Astrocyte (in vitro differentiated cells and primary cell): ENCODE measurements around the gene RDM1. TPM values are rescaled to one million over a fixed set of nuclear protein-coding genes. Genes with fewer than 3 reads are reported as not detected.

Experiments used
- DNase-seq: peaks from one replicate; pipeline ENCODE4 v3.0.0-alpha.2; 2010; ENCODE audit warnings: low read depth
- FAIRE-seq: peaks from 2 replicates; lab custom pipeline; 2011; peaks lifted over from hg19 to GRCh38; lab: Jason Lieb, UNC
- H2AFZ ChIP-seq: 2 replicates; pipeline ENCODE4 v1.6.0; 2012; ENCODE audit warnings: low read depth, low read length, inconsistent platforms
- H3K27ac ChIP-seq: 2 replicates; pipeline ENCODE4 v1.5.1; 2011; ENCODE audit warnings: low read depth, low read length, inconsistent platforms
- H3K27me3 ChIP-seq: 2 replicates; pipeline ENCODE4 v1.6.0; 2011; ENCODE audit warnings: low read length, inconsistent platforms; ENCODE audit not compliant: insufficient read depth
- H3K36me3 ChIP-seq: 2 replicates; pipeline ENCODE4 v1.5.1; 2011; ENCODE audit warnings: low read length, inconsistent platforms; ENCODE audit not compliant: insufficient read depth
- H3K4me1 ChIP-seq: 2 replicates; pipeline ENCODE4 v1.5.1; 2011; ENCODE audit warnings: low read length, inconsistent platforms; ENCODE audit not compliant: insufficient read depth
- H3K4me2 ChIP-seq: 2 replicates; pipeline ENCODE4 v1.6.0; 2012; ENCODE audit warnings: low read length, inconsistent platforms
- H3K4me3 ChIP-seq: 2 replicates; pipeline ENCODE4 v1.5.1; 2011; ENCODE audit warnings: low read depth, mild to moderate bottlenecking, low read length, inconsistent platforms; ENCODE audit not compliant: insufficient read depth
- H3K79me2 ChIP-seq: 2 replicates; pipeline ENCODE4 v1.6.0; 2012; ENCODE audit warnings: mild to moderate bottlenecking, low read length, inconsistent platforms; ENCODE audit not compliant: insufficient read depth
- H3K9ac ChIP-seq: 2 replicates; pipeline ENCODE4 v1.6.0; 2012; ENCODE audit warnings: mild to moderate bottlenecking, low read length, inconsistent platforms
- H3K9me3 ChIP-seq: 2 replicates; pipeline ENCODE4 v1.5.1; 2012; ENCODE audit warnings: low read depth, mild to moderate bottlenecking, low read length, inconsistent platforms; ENCODE audit not compliant: insufficient read depth
- H4K20me1 ChIP-seq: 2 replicates; pipeline ENCODE4 v1.6.0; 2012; ENCODE audit warnings: low read length, inconsistent platforms; ENCODE audit not compliant: insufficient read depth
- H3K27ac Mint-ChIP-seq: one replicate; pipeline ENCODE4 v1.8.0; 2021; ENCODE audit warnings: mild to moderate bottlenecking, mixed read lengths; ENCODE audit not compliant: unreplicated experiment
- H3K27me3 Mint-ChIP-seq: one replicate; pipeline ENCODE4 v1.8.0; 2021; ENCODE audit warnings: low read depth, mixed read lengths; ENCODE audit not compliant: unreplicated experiment
- H3K36me3 Mint-ChIP-seq: one replicate; pipeline ENCODE4 v1.8.0; 2021; ENCODE audit warnings: low read depth, mixed read lengths; ENCODE audit not compliant: unreplicated experiment
- H3K4me1 Mint-ChIP-seq: one replicate; pipeline ENCODE4 v1.8.0; 2021; ENCODE audit warnings: low read depth, mixed read lengths; ENCODE audit not compliant: unreplicated experiment
- H3K4me3 Mint-ChIP-seq: one replicate; pipeline ENCODE4 v1.8.0; 2021; ENCODE audit warnings: mild to moderate bottlenecking, moderate library complexity, mixed read lengths; ENCODE audit not compliant: unreplicated experiment
- H3K9me3 Mint-ChIP-seq: one replicate; pipeline ENCODE4 v1.8.0; 2021; ENCODE audit warnings: mild to moderate bottlenecking, mixed read lengths; ENCODE audit not compliant: unreplicated experiment
- EZH2 ChIP-seq: IDR thresholded peaks from 2 replicates; pipeline ENCODE4 v1.6.1; 2012; ENCODE audit warnings: mild to moderate bottlenecking, low read length, inconsistent platforms; ENCODE audit not compliant: insufficient read depth
- total RNA-seq: library from RNA; stranded (reverse); gene quantifications from 2 replicates; pipeline ENCODE4 v1.2.1, GENCODE V29; 2021
- TF ChIP-seq, protein P1 (sequence below): IDR thresholded peaks from 2 replicates; pipeline ENCODE4 v1.5.1; 2011; ENCODE audit warnings: low read depth, mild to moderate bottlenecking, inconsistent platforms, low read length, moderate library complexity; ENCODE audit not compliant: insufficient read depth

Gene RDM1
- total RNA-seq, 1 donor from 2014 or later: not detected

DNA sequence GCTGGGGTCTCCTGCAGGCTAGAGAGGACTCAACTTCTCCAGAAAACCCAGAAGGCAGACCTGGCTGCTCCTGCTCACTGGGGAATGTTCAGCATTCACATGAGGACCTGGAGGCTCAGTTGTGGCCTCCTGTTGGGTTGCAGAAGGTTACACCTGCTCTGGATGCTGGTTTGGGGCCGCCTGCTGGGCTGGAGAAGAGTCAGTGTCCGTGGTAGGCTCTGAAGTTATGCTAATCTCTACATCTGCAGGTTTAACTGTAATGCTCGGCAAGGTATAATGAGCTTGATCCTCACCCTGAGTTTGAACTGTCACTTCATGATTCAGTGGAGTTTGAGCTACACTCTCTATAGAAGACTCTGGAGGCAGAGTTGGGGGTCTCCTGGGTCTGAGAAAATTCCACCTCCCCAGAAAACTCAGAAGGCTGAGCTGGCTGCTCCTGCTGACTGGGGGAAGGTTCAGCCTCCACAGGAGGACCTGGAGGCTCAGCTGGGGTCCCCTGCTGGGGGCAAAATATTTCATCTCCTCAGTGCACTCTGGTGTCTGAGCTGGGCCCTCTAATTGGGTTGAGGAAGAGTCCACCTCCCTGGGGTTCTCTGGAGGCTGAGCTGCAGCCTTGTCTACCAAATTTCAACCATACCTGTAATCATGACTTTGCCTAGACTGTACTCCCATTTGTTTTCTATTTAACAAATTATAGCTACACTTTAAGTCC lies 23.5 kb downstream of the RDM1 start:
- H3K4me1 ChIP-seq: no peaks in the 10 kb centered on the region
- TF ChIP-seq EZH2: no peak
- TF ChIP-seq, protein P1, sequence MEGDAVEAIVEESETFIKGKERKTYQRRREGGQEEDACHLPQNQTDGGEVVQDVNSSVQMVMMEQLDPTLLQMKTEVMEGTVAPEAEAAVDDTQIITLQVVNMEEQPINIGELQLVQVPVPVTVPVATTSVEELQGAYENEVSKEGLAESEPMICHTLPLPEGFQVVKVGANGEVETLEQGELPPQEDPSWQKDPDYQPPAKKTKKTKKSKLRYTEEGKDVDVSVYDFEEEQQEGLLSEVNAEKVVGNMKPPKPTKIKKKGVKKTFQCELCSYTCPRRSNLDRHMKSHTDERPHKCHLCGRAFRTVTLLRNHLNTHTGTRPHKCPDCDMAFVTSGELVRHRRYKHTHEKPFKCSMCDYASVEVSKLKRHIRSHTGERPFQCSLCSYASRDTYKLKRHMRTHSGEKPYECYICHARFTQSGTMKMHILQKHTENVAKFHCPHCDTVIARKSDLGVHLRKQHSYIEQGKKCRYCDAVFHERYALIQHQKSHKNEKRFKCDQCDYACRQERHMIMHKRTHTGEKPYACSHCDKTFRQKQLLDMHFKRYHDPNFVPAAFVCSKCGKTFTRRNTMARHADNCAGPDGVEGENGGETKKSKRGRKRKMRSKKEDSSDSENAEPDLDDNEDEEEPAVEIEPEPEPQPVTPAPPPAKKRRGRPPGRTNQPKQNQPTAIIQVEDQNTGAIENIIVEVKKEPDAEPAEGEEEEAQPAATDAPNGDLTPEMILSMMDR: no peak
- H3K36me3 ChIP-seq: no peaks in the 10 kb centered on the region
- H3K27ac Mint-ChIP-seq: no peak overlapping the region
- no peak overlapping the region for H3K4me2 ChIP-seq
- H3K4me3 ChIP-seq: no peak overlapping the region
- H3K79me2 ChIP-seq: no peaks in the 10 kb centered on the region
- no peaks in the 10 kb centered on the region for H4K20me1 ChIP-seq
- H3K27me3 ChIP-seq: no peaks in the 10 kb centered on the region
- DNase-seq: no peak
- peaks cover 9% of the 10 kb centered on the region for H3K4me1 Mint-ChIP-seq
- no peak for FAIRE-seq
- H3K4me3 Mint-ChIP-seq: no peak overlapping the region
- no peak overlapping the region for H3K9ac ChIP-seq
- no peaks in the 10 kb centered on the region for H3K9me3 ChIP-seq
- H2AFZ ChIP-seq: no peak overlapping the region
- peaks cover 17% of the 10 kb centered on the region for H3K9me3 Mint-ChIP-seq
- peaks cover 3% of the 10 kb centered on the region for H3K36me3 Mint-ChIP-seq
- no peak overlapping the region for H3K27ac ChIP-seq
- H3K27me3 Mint-ChIP-seq: peaks cover 42% of the 10 kb centered on the region

DNA sequence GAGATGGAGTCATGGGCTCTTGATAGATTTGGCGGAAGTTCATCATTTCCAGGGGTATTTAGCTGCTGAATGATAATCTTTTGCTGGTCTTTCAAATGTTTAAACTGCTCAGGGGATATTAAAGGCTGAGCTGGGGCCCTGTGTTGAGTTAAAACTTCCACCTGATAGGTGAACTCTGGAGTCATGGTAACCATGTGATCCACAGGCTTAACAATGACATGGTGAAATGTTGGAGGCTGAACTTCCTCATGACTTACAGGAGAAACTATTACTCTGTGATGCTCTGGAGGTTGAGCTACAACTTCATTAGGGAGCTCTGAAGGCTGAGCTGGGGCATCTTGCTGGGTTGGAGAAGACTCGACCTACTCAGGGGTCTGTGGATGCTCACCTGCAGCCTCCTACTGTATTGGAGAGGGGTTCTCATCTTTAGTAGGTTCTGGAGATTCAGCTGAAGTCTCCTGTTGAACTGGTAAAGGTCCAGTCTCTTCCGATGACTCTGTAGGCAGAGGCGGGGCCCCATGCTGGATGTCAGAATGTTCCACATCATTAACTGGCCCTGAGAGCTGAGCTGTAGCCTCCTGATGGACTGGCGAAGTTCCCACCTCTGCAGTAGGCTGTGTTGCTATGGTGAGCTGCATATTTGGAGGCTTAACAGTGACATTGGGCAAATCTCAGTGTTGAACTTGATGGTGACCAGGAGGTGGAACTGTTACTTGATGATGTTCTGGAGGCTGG lies 24.2 kb downstream of the RDM1 start:
- Histone ChIP-seq H3K79me2 (no peaks in the 10 kb centered on the region), H3K4me2 (no peak overlapping the region), H3K9me3 (no peaks in the 10 kb centered on the region), H3K4me3 (no peak overlapping the region), H4K20me1 (no peaks in the 10 kb centered on the region), H2AFZ (no peak overlapping the region), H3K27me3 (no peaks in the 10 kb centered on the region), H3K36me3 (no peaks in the 10 kb centered on the region), H3K4me1 (no peaks in the 10 kb centered on the region), H3K9ac (no peak overlapping the region), H3K27ac (no peak overlapping the region)
- Mint-ChIP-seq H3K36me3 (peaks cover 3% of the 10 kb centered on the region), H3K27me3 (peaks cover 36% of the 10 kb centered on the region), H3K4me1 (peaks cover 9% of the 10 kb centered on the region), H3K27ac (no peak overlapping the region), H3K9me3 (peaks cover 14% of the 10 kb centered on the region), H3K4me3 (no peak overlapping the region)
- TF ChIP-seq, protein P1: no peak
- TF ChIP-seq EZH2: no peak
- no peak for FAIRE-seq
- no peak for DNase-seq

DNA sequence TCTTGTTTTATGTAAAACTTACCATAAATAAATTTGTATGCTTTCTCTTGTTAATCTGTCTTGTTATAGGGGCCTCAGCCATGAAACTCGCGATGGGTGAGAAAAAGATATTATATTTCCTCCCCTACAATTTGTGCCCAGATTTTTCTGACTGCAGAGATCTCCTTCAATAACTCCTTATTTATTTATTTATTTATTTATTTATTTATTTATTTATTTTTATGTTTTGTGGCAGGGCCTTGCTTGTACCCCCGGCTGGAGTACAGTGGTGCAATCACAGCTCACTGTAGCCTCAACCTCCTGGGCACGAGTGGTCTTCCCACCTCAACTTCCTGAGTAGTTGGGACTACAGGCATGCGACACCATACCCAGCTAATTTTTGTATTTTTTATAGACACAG lies 27.1 kb downstream of the RDM1 start:
- DNase-seq: no peak
- no peaks in the 10 kb centered on the region for H3K79me2 ChIP-seq
- H3K4me3 ChIP-seq: no peak overlapping the region
- H3K4me3 Mint-ChIP-seq: no peak overlapping the region
- no peak overlapping the region for H2AFZ ChIP-seq
- no peak for FAIRE-seq
- no peaks in the 10 kb centered on the region for H3K36me3 ChIP-seq
- no peak overlapping the region for H3K9ac ChIP-seq
- no peaks in the 10 kb centered on the region for H3K9me3 ChIP-seq
- H3K4me2 ChIP-seq: no peak overlapping the region
- no peak for TF ChIP-seq EZH2
- TF ChIP-seq, protein P1: no peak
- H3K27me3 Mint-ChIP-seq: peaks cover 17% of the 10 kb centered on the region
- H3K27ac Mint-ChIP-seq: no peak overlapping the region
- peaks cover 33% of the 10 kb centered on the region for H3K4me1 Mint-ChIP-seq
- H3K4me1 ChIP-seq: no peaks in the 10 kb centered on the region
- H3K36me3 Mint-ChIP-seq: no peaks in the 10 kb centered on the region
- no peaks in the 10 kb centered on the region for H3K27me3 ChIP-seq
- no peaks in the 10 kb centered on the region for H3K9me3 Mint-ChIP-seq
- no peak overlapping the region for H3K27ac ChIP-seq
- H4K20me1 ChIP-seq: no peaks in the 10 kb centered on the region
